DND-41 (cell line): Measurements from ENCODE around the gene FDCSP.
"Not testable (repeated sequence)": the region's sequence is repeated elsewhere in the genome, so short reads cannot be mapped to it uniquely, and the experiment has no call there.

Experiments
- ATAC-seq: fragments of 200-7000 bp; cut with Tn5 transposase; 3 replicates; pipeline ENCODE4 v1.9.1; 2021; ENCODE audit warnings: low read depth; ENCODE audit not compliant: insufficient read depth
- DNase-seq: peaks from one replicate; pipeline ENCODE4 v3.0.0-alpha.2; 2020
- H2AFZ ChIP-seq: 2 replicates; pipeline ENCODE4 v1.6.0; 2012; ENCODE audit warnings: low read depth, low read length
- H3K27ac ChIP-seq: 2 replicates; pipeline ENCODE4 v1.5.1; 2012; ENCODE audit warnings: low read length, inconsistent platforms
- H3K27me3 ChIP-seq: fragments of 200-600 bp; sonication (generic); 2 replicates; pipeline ENCODE4 v1.6.0; 2012; ENCODE audit warnings: low read length, mild to moderate bottlenecking, inconsistent platforms; ENCODE audit not compliant: insufficient read depth, poor library complexity
- H3K36me3 ChIP-seq: 2 replicates; pipeline ENCODE4 v1.5.1; 2012; ENCODE audit warnings: low read length, inconsistent platforms; ENCODE audit not compliant: insufficient read depth
- H3K4me1 ChIP-seq: 2 replicates; pipeline ENCODE4 v1.5.1; 2012; ENCODE audit warnings: mild to moderate bottlenecking, low read length; ENCODE audit not compliant: insufficient read depth
- H3K4me2 ChIP-seq: 2 replicates; pipeline ENCODE4 v1.6.0; 2012; ENCODE audit warnings: mild to moderate bottlenecking, moderate library complexity, low read length, inconsistent platforms; ENCODE audit not compliant: insufficient read depth
- H3K4me3 ChIP-seq, 2 experiments: fragments of 200-600 bp in 1 of 2; shearing (Covaris generic) in 1 of 2; 2 replicates each; pipeline ENCODE4 v1.5.1; 2012 to 2016; ENCODE audit warnings: inconsistent platforms in 2 of 2, low read length in 2 of 2, mild to moderate bottlenecking in 2 of 2, low read depth in 1 of 2, moderate library complexity in 1 of 2
- H3K79me2 ChIP-seq: 2 replicates; pipeline ENCODE4 v1.6.0; 2012; ENCODE audit warnings: low read length, inconsistent platforms; ENCODE audit not compliant: insufficient read depth
- H3K9ac ChIP-seq: 2 replicates; pipeline ENCODE4 v1.6.0; 2012; ENCODE audit warnings: low read depth, mild to moderate bottlenecking, inconsistent platforms, low read length, moderate library complexity
- H3K9me3 ChIP-seq: 2 replicates; pipeline ENCODE4 v1.5.1; 2012; ENCODE audit warnings: low read length, moderate library complexity, mild to moderate bottlenecking, inconsistent platforms; ENCODE audit not compliant: insufficient read depth, severe bottlenecking
- H4K20me1 ChIP-seq: 2 replicates; pipeline ENCODE4 v1.6.0; 2012; ENCODE audit warnings: low read length; ENCODE audit not compliant: insufficient read depth
- EZH2 ChIP-seq: IDR thresholded peaks from 3 replicates; pipeline ENCODE4 v1.6.1; 2012; ENCODE audit warnings: borderline replicate concordance, low read depth, mild to moderate bottlenecking, moderate library complexity, low read length, inconsistent platforms; ENCODE audit not compliant: severe bottlenecking
- TF ChIP-seq, protein P1 (sequence below): IDR thresholded peaks from 2 replicates; pipeline ENCODE4 v1.5.1; 2012; ENCODE audit warnings: borderline replicate concordance, low read length, moderate library complexity, mild to moderate bottlenecking; ENCODE audit not compliant: poor library complexity, severe bottlenecking; ENCODE audit errors: extremely low read depth

The FDCSP gene

DNA sequence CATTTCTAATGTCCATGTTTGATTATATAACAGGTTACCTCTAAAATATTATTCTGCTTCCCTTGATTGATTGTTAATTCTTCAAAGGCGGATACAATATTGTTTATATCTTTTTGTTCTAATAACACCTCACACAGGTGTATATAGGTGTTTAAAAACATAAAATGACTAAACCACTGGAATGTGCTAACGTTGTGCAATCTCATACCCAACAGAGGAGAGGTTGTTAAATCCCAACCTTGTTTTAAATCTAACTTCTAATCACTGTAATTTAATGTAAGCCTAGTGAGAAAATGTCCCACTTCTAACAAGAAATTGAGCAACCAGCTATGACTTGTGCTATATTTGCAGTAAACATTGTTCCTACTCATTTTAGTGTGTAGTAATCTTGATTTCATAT lies 29.1 kb upstream of the FDCSP start:
- Histone ChIP-seq H3K79me2 (no peaks in the 10 kb centered on the region), H3K27me3 (peaks cover 5% of the 10 kb centered on the region), H3K9me3 (no peaks in the 10 kb centered on the region), H3K4me1 (no peaks in the 10 kb centered on the region), H3K4me3 (no peak overlapping the region), H2AFZ (no peak overlapping the region), H3K9ac (no peak overlapping the region), H3K27ac (no peak overlapping the region), H4K20me1 (no peaks in the 10 kb centered on the region), H3K36me3 (no peaks in the 10 kb centered on the region), H3K4me2 (no peak overlapping the region)
- TF ChIP-seq, protein P1, sequence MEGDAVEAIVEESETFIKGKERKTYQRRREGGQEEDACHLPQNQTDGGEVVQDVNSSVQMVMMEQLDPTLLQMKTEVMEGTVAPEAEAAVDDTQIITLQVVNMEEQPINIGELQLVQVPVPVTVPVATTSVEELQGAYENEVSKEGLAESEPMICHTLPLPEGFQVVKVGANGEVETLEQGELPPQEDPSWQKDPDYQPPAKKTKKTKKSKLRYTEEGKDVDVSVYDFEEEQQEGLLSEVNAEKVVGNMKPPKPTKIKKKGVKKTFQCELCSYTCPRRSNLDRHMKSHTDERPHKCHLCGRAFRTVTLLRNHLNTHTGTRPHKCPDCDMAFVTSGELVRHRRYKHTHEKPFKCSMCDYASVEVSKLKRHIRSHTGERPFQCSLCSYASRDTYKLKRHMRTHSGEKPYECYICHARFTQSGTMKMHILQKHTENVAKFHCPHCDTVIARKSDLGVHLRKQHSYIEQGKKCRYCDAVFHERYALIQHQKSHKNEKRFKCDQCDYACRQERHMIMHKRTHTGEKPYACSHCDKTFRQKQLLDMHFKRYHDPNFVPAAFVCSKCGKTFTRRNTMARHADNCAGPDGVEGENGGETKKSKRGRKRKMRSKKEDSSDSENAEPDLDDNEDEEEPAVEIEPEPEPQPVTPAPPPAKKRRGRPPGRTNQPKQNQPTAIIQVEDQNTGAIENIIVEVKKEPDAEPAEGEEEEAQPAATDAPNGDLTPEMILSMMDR, result no peak
- no peak for TF ChIP-seq EZH2
- DNase-seq (no peak), ATAC-seq (no peak)

DNA sequence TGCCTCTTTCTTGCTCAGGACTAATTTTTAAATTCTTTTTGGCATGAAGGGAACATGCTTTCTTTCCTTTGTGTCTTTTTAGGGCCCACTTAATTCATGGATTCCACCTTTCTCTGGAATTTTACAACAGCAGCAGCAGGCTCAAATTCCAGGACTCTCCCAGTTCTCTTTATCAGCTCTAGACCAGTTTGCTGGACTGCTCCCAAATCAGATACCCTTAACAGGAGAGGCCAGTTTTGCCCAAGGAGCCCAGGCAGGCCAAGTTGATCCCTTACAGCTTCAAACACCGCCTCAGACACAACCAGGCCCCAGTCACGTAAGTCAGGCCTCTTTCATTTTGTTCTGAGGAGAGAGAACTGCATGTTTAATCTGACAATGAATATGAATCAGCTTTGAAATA lies 28.1 kb upstream of the FDCSP start:
- H3K27me3 ChIP-seq, result peaks cover 4% of the 10 kb centered on the region

DNA sequence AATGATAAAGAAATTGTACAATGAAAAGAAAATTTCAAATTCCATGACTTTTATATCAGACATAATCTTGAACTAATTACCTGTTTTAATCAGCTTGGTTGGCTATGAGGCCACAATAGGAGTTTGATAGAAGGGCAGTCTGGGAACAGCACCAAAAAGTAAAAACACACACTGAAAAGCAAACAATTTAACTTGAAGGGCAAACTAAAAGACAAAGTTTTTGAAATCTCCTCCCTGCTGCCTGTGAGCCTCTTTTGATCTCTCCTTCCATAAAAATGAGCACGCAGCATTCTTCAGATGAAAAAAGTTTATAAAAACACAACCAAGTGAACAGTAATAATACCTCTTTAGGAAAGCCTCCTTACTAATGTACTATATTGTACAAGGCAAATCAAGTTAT lies 22.3 kb upstream of the FDCSP start:
- TF ChIP-seq, protein P1, result no peak
- no peak for TF ChIP-seq EZH2
- no peaks in the 10 kb centered on the region for H3K4me1 ChIP-seq
- no peak overlapping the region for H3K4me3 ChIP-seq
- no peak for ATAC-seq
- no peak overlapping the region for H3K27ac ChIP-seq
- no peak overlapping the region for H2AFZ ChIP-seq
- no peaks in the 10 kb centered on the region for H4K20me1 ChIP-seq
- no peak for DNase-seq
- no peaks in the 10 kb centered on the region for H3K79me2 ChIP-seq
- H3K4me2 ChIP-seq, result no peak overlapping the region
- H3K36me3 ChIP-seq, result no peaks in the 10 kb centered on the region
- no peak overlapping the region for H3K9ac ChIP-seq
- no peaks in the 10 kb centered on the region for H3K9me3 ChIP-seq
- H3K27me3 ChIP-seq, result no peaks in the 10 kb centered on the region

More for the DNA sequence above, 28.1 kb upstream of the FDCSP start:
- Histone ChIP-seq H3K9ac (no peak overlapping the region), H3K4me1 (no peaks in the 10 kb centered on the region), H3K4me3 (no peak overlapping the region), H3K4me2 (no peak overlapping the region), H3K27ac (no peak overlapping the region), H2AFZ (no peak overlapping the region), H4K20me1 (no peaks in the 10 kb centered on the region), H3K9me3 (no peaks in the 10 kb centered on the region), H3K36me3 (no peaks in the 10 kb centered on the region), H3K79me2 (no peaks in the 10 kb centered on the region)
- DNase-seq, result no peak
- ATAC-seq, result no peak
- TF ChIP-seq, protein P1, result no peak
- no peak for TF ChIP-seq EZH2

DNA sequence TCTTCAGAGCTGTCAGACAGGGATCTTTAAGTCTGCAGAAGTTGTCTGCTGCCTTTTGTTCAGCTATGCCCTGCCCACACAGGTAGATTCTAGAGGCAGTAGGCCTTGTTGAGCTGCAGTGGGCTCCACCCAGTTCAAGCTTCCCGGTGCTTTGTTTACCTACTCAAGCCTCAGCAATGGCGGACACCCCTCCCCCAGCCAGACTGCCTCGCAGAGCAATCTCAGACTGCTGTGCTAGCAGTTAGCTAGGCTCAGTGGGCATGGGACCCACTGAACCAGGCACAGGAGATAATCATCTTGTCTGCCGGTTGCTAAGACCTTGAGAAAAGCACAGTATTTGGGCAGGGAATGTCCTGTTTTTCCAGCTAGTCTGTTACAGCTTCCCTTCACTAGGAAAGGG lies 13.2 kb upstream of the FDCSP start:
- not testable (repeated sequence) for H3K9me3 ChIP-seq, DNase-seq, H4K20me1 ChIP-seq, H3K79me2 ChIP-seq, H2AFZ ChIP-seq, H3K4me3 ChIP-seq, H3K4me1 ChIP-seq, ATAC-seq, H3K4me2 ChIP-seq, H3K36me3 ChIP-seq, H3K27me3 ChIP-seq, H3K27ac ChIP-seq, H3K9ac ChIP-seq

DNA sequence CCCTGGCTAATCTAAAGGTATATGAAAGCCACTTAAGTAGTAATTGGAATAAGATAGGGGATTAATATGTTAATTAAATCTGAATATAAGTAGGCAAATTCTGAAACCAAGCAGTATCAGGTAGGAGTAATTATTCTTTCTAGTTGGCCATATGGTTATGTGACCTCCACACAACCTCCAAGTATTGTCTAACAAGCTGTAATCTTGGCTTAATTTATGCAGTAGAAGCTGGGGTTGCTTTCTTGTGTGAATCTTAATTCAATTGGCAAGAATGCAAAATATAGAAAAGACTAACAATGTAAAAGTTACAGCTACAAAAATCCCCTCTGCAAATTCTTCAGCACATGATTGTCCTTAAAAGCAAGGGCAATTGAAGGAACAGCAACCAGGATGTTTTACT lies 9.8 kb upstream of the FDCSP start:
- H4K20me1 ChIP-seq, DNase-seq, H2AFZ ChIP-seq: not testable (repeated sequence)

DNA sequence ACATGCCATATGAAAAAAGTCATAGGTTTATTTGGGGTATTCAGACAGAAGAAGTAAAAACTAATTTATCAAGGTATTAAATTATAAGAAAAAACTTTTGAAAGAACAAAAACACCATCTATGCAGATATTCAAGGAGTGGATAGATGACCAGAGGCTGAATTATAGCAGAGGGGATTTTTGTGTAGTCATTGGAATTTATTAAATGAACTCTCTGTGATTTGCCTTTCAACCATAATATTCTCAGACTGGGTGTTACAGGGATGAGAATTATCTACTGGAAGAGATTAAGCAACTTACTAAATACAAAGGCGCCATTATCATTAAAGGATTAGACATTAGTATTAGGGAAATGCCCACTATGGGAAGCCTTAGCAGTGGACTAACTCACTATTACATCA lies 9.4 kb upstream of the FDCSP start:
- not testable (repeated sequence) for H3K27ac ChIP-seq, H4K20me1 ChIP-seq, H3K9ac ChIP-seq, H3K9me3 ChIP-seq, H3K79me2 ChIP-seq, H3K27me3 ChIP-seq, H3K4me2 ChIP-seq, DNase-seq, H3K4me1 ChIP-seq, H3K4me3 ChIP-seq, ATAC-seq, H3K36me3 ChIP-seq, H2AFZ ChIP-seq

More for the DNA sequence above, 9.8 kb upstream of the FDCSP start:
- not testable (repeated sequence) for H3K4me2 ChIP-seq, H3K4me1 ChIP-seq, ATAC-seq, H3K9me3 ChIP-seq, H3K36me3 ChIP-seq, H3K27me3 ChIP-seq, H3K79me2 ChIP-seq, H3K9ac ChIP-seq, H3K27ac ChIP-seq, H3K4me3 ChIP-seq
